Measurements from ENCODE around the gene NLGN4Y.
"Not testable (repeated sequence)": the region's sequence is repeated elsewhere in the genome, so short reads cannot be mapped to it uniquely, and the experiment has no call there.

Gene NLGN4Y

GRCh38 chrY:14860448-14860847 is 336.1 kb downstream of the NLGN4Y start:
- no peak for DNase-seq

DNA sequence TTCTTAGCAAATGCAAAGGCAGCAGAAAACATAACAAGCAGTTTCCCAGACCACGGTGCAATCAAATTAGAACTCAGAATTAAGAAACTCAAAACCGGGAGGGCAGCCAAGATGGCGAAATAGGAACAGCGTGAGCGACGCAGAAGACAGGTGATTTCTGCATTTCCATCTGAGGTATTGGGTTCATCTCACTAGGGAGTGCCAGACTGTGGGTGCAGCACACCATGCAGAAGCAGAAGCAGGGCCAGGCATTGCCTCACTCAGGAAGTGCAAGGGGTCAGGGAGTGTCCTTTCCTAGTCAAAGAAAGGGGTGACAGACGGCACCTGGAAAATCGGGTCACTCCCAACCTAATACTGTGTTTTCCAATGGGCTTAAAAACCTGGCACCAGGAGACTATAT is 336.7 kb downstream of the NLGN4Y start:
- DNase-seq = not testable (repeated sequence)

DNA sequence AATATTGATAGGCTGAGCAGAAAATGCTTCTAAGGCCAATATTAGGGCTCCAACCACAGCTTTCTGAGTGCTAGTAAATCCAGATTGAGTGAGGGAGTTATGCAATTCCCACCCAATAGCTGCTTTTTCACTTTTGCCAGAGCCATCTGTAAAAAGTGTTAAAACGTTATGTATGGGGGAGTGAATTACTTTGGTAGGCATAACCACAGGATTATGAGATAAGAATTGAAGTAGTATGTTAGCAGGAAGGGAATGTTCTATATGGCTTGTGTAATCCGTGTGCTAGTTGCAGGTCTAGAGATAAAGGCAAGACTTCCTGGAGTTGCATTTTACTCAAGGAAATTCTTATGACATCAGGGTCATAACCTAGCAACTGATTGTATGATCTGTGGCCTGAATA is 347.6 kb downstream of the NLGN4Y start:
- DNase-seq = no peak

Data from NCI-H526 treated with DMSO at 0.1 percent for 48 hours (cell line).